B cell (primary cell): ENCODE results near the gene WNT9A. TPM values are rescaled to one million over a fixed set of nuclear protein-coding genes. Genes with fewer than 3 reads are reported as not detected.

Experiments
- ATAC-seq: fragments of 200-7000 bp; cut with Tn5 transposase; one replicate; pipeline ENCODE4 v1.10.0; 2021; ENCODE audit warnings: low read depth, mild to moderate bottlenecking, moderate number of reproducible peaks, moderate library complexity
- CTCF ChIA-PET: fragments of 350-600 bp; sonication (Branson Sonifier 250); formaldehyde crosslinking; loops from one replicate; lab custom pipeline; 2021; ENCODE audit warnings: antibody characterized with exemption, inconsistent platforms; lab: Charles Lee
- POLR2A ChIA-PET: fragments of 350-600 bp; sonication (Branson Sonifier 250); formaldehyde crosslinking; loops from one replicate; lab custom pipeline; 2021; ENCODE audit warnings: antibody characterized with exemption; lab: Charles Lee
- DNase-seq: peaks from one replicate; pipeline ENCODE4 v3.0.0; 2013
- H2AFZ ChIP-seq: 2 replicates; pipeline ENCODE4 v1.6.1; 2012; ENCODE audit warnings: mild to moderate bottlenecking, low read depth, low read length; ENCODE audit not compliant: insufficient read depth, poor library complexity, severe bottlenecking
- H3K27ac ChIP-seq, 2 donors: 1 replicate in 1 of 2; 2 replicates in 1 of 2; pipeline ENCODE4 v1.5.1; 2012 to 2013; ENCODE audit warnings: low read length in 2 of 2, mild to moderate bottlenecking in 2 of 2, moderate library complexity in 1 of 2
- H3K27me3 ChIP-seq, 4 experiments: fragments of 200-600 bp in 1 of 4; sonication (generic) in 1 of 4; replicated peaks in 1 of 4; 1 replicate in 2 of 4; 2 replicates in 2 of 4; pipeline versions ENCODE4 v1.6.1 to v1.7.0; 2013 to 2016; ENCODE audit warnings: low read length in 3 of 4, mild to moderate bottlenecking in 2 of 4, mixed read lengths in 1 of 4, moderate library complexity in 1 of 4; ENCODE audit not compliant: insufficient read depth in 4 of 4, control insufficient read depth in 3 of 4; ENCODE audit errors: control extremely low read depth in 1 of 4
- H3K36me3 ChIP-seq, 2 experiments: replicated peaks in 1 of 2; 1 replicate in 1 of 2; 2 replicates in 1 of 2; pipeline versions ENCODE4 v1.6.1 to v1.7.1; 2013; ENCODE audit warnings: low read length in 1 of 2; ENCODE audit not compliant: insufficient read depth in 2 of 2, control insufficient read depth in 1 of 2; ENCODE audit errors: control extremely low read depth in 1 of 2, extremely low read depth in 1 of 2
- H3K4me1 ChIP-seq, 2 donors: fragments of 200-600 bp in 1 of 2; sonication (generic) in 1 of 2; 1 replicate in 1 of 2; 2 replicates in 1 of 2; pipeline versions ENCODE4 v1.5.1 to v1.6.1; 2013 to 2017; ENCODE audit warnings: low read length in 2 of 2; ENCODE audit not compliant: control insufficient read depth in 2 of 2, insufficient read depth in 2 of 2
- H3K4me2 ChIP-seq: replicated peaks from 2 replicates; pipeline ENCODE3; 2012; ENCODE audit warnings: mild to moderate bottlenecking, low read depth, low read length; ENCODE audit not compliant: poor library complexity, severe bottlenecking
- H3K4me3 ChIP-seq, 5 experiments: fragments of 200-600 bp in 1 of 5; sonication (generic) in 1 of 5; 1 replicate in 3 of 5; 2 replicates in 2 of 5; pipeline versions ENCODE4 v1.5.1 to v1.7.0; 2011 to 2016; ENCODE audit warnings: low read length in 4 of 5, mild to moderate bottlenecking in 4 of 5, low read depth in 2 of 5, control low read depth in 1 of 5, moderate library complexity in 1 of 5; ENCODE audit not compliant: insufficient read depth in 1 of 5; ENCODE audit errors: control extremely low read depth in 1 of 5, extremely low read depth in 1 of 5
- H3K79me2 ChIP-seq: fragments of 200-600 bp; sonication (generic); one replicate; pipeline ENCODE4 v1.6.0; 2016; ENCODE audit warnings: low read length; ENCODE audit not compliant: control insufficient read depth, insufficient read depth
- H3K9ac ChIP-seq: fragments of 200-600 bp; sonication (generic); 2 replicates; pipeline ENCODE4 v1.6.1; 2017; ENCODE audit warnings: mild to moderate bottlenecking, low read length, moderate library complexity
- H3K9me3 ChIP-seq, 3 donors: one replicate each; pipeline versions ENCODE4 v1.6.1 to v1.7.1; 2013; ENCODE audit warnings: low read length in 2 of 3; ENCODE audit not compliant: control insufficient read depth in 2 of 3, insufficient read depth in 1 of 3; ENCODE audit errors: control extremely low read depth in 1 of 3
- H4K20me1 ChIP-seq: 2 replicates; pipeline ENCODE4 v1.6.0; 2012; ENCODE audit warnings: mild to moderate bottlenecking, low read length; ENCODE audit not compliant: insufficient read depth, control insufficient read depth, poor library complexity, severe bottlenecking
- H3K27ac Mint-ChIP-seq: one replicate; pipeline ENCODE4 v1.8.0; 2021; ENCODE audit warnings: mixed read lengths
- H3K27me3 Mint-ChIP-seq: one replicate; pipeline ENCODE4 v1.8.0; 2021; ENCODE audit warnings: mixed read lengths
- H3K4me1 Mint-ChIP-seq: one replicate; pipeline ENCODE4 v1.8.0; 2021; ENCODE audit warnings: mixed read lengths
- H3K4me3 Mint-ChIP-seq: one replicate; pipeline ENCODE4 v1.8.0; 2021; ENCODE audit warnings: mixed read lengths
- H3K9me3 Mint-ChIP-seq: one replicate; pipeline ENCODE4 v1.8.0; 2022; ENCODE audit warnings: mixed read lengths; ENCODE audit not compliant: insufficient read depth
- EZH2 ChIP-seq: IDR thresholded peaks from 2 replicates; pipeline ENCODE4 v1.6.1; 2012; ENCODE audit warnings: borderline replicate concordance, low read depth, mild to moderate bottlenecking, moderate library complexity, low read length; ENCODE audit not compliant: insufficient read depth, poor library complexity, severe bottlenecking
- WGBS: methylation state at CpG from one replicate; pipeline ENCODE4 v1.1.5; 2013; ENCODE audit warnings: missing lambda C conversion rate; ENCODE audit not compliant: insufficient coverage; 5-methylcytosine and 5-hydroxymethylcytosine counted together
- intact Hi-C: fragments of 100-400 bp; cut with micrococcal nuclease; formaldehyde crosslinking; loops from one replicate; pipeline ENCODE4 v1.10.0; 2022
- polyA plus RNA-seq: library from polyadenylated mRNA; depleted of rRNA; stranded (reverse); fragments of >200 nt; gene quantifications from 2 replicates; pipeline ENCODE4 v1.2.3, GENCODE V29; 2012
- total RNA-seq, 2 donors: library from RNA; stranded (reverse); fragments of 120-200 nt in 1 of 2; gene quantifications; 1 replicate in 1 of 2; 2 replicates in 1 of 2; pipeline versions ENCODE4 v1.2.3 to v1.2.4, GENCODE V29; 2013 to 2022
- TF ChIP-seq, protein P1 (sequence below): fragments of 200-600 bp; IDR thresholded peaks from one replicate; pipeline ENCODE4 v1.8.0; 2022; ENCODE audit warnings: antibody characterized with exemption, mild to moderate bottlenecking

WNT9A gene
- total and polyA plus RNA-seq, 2 donors (not counting 1 experiment from before 2014, with no cell fraction given) = 0.04 TPM; not detected in 1

DNA sequence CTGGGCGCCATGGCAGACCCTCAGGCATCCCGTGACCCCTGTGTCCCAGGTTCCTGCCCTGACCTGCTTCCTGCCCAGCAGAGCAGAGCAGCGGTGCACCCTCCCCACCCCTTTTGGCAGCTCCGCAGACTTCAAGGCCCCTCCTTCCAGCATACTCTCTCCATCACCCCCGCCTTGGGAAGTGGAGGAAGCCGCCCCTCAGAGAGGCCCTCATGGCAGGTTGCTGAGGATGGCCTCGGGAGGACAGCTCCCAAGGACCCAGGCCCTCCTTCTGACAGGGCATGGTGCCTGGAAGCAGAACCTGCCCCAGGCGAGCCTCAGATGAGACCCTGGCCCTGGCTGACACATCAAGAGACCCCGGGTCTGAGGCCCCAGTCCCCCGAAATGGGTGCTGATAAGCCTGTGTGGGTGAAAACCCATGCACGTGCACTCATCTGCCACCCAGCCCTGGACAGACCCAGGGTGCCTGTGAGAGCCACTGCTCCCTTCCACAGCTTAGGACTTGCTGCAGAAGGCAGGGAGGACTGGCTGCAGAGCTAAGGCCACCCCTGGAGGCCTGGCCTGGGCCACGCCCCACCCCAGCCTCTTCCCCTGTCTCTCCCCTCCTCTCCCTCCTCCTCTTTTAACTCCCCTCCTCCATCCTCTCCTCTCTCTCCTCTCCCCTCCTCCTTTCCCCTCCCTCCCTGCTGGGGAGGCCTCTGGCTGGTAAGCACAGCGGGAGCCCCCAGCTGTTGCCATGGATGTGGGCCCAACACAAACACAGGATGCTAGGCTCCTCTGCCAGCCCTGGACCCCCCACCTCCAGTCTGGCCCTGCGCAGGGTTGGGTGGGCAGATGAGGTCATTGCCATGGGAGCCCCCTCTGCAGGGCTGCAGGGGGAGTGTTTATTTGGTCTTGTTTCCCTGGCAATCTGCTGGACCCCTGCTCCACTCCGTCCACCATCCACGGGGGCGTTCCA lies 33.7 kb downstream of the WNT9A start:
- Histone ChIP-seq H3K4me3 (no peak overlapping the region), H3K9ac (no peak overlapping the region), H3K36me3 (no peaks in the 10 kb centered on the region), H3K79me2 (no peaks in the 10 kb centered on the region), H3K4me1 (no peaks in the 10 kb centered on the region), H3K27ac (no peak overlapping the region), H4K20me1 (no peaks in the 10 kb centered on the region), H3K27me3 (no peaks in the 10 kb centered on the region), H3K4me2 (no peak overlapping the region), H2AFZ (no peak overlapping the region), H3K9me3 (peaks cover 0 to 5% (median 0%) of the 10 kb centered on the region in 3 donors)
- 85% methylated on average over 10 of the region's 17 CpGs for WGBS
- intact Hi-C loops = no loop called here
- Mint-ChIP-seq H3K4me1 (no peaks in the 10 kb centered on the region), H3K4me3 (no peak overlapping the region), H3K27me3 (peaks cover 11% of the 10 kb centered on the region), H3K9me3 (no peaks in the 10 kb centered on the region), H3K27ac (no peak overlapping the region)
- ATAC-seq (no peak), DNase-seq (no peak)
- ChIA-PET CTCF (interaction anchor here (0.6 kb wide), 1 partner anchor 151 kb away, joined by 4 read pairs; no protein-coding TSS in a partner anchor), POLR2A (no interaction called here)
- TF ChIP-seq, protein P1, sequence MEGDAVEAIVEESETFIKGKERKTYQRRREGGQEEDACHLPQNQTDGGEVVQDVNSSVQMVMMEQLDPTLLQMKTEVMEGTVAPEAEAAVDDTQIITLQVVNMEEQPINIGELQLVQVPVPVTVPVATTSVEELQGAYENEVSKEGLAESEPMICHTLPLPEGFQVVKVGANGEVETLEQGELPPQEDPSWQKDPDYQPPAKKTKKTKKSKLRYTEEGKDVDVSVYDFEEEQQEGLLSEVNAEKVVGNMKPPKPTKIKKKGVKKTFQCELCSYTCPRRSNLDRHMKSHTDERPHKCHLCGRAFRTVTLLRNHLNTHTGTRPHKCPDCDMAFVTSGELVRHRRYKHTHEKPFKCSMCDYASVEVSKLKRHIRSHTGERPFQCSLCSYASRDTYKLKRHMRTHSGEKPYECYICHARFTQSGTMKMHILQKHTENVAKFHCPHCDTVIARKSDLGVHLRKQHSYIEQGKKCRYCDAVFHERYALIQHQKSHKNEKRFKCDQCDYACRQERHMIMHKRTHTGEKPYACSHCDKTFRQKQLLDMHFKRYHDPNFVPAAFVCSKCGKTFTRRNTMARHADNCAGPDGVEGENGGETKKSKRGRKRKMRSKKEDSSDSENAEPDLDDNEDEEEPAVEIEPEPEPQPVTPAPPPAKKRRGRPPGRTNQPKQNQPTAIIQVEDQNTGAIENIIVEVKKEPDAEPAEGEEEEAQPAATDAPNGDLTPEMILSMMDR = no peak
- no peak for TF ChIP-seq EZH2

DNA sequence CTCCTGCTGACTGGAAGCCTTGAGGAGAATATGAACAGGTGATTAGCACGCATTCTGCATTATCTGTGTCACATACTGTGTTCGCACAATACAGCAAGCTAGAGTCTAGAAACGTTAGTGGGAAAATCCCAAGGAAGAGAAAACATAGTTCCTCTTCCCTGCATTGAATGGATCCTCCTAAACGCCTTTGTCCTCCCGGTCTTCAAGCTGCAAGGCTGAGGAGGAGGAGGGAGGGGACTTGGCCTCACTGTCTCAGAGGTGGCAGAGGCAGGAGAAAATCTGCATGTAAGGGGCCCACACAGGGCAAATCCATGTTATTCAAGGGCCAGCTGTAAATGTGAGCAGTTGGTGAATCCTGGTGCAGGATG lies 34.4 kb downstream of the WNT9A start:
- peaks cover 0 to 2% (median 0%) of the 10 kb centered on the region in 4 experiments for H3K27me3 ChIP-seq
- intact Hi-C loops = no loop called here
- H3K4me2 ChIP-seq = no peak overlapping the region
- ATAC-seq (no peak), DNase-seq (no peak)
- Mint-ChIP-seq H3K9me3 (no peaks in the 10 kb centered on the region), H3K27ac (no peak overlapping the region), H3K27me3 (peaks cover 15% of the 10 kb centered on the region), H3K4me3 (no peak overlapping the region), H3K4me1 (no peaks in the 10 kb centered on the region)
- ChIA-PET POLR2A (no interaction called here), CTCF (interaction anchor here (0.6 kb wide), 1 partner anchor 151 kb away, joined by 4 read pairs; no protein-coding TSS in a partner anchor)
- H3K4me1 ChIP-seq = no peaks in the 10 kb centered on the region
- no peaks in the 10 kb centered on the region for H4K20me1 ChIP-seq
- H2AFZ ChIP-seq = no peak overlapping the region
- H3K9me3 ChIP-seq = peaks cover 0 to 5% (median 0%) of the 10 kb centered on the region in 3 donors
- no peaks in the 10 kb centered on the region for H3K36me3 ChIP-seq
- no peak for TF ChIP-seq EZH2
- TF ChIP-seq, protein P1 = no peak
- no peak overlapping the region for H3K27ac ChIP-seq
- WGBS = 93% methylated on average over 3 of the region's 5 CpGs
- H3K79me2 ChIP-seq = no peaks in the 10 kb centered on the region
- no peak overlapping the region for H3K9ac ChIP-seq
- no peak overlapping the region for H3K4me3 ChIP-seq
